Kidney capillary endothelial cell (primary cell): ENCODE measurements around the gene PINLYP.
"Not testable (repeated sequence)": the region's sequence is repeated elsewhere in the genome, so short reads cannot be mapped to it uniquely, and the experiment has no call there.

Experiments used
- DNase-seq: peaks from one replicate; pipeline ENCODE4 v3.0.0-alpha.2; 2018; ENCODE audit warnings: low spot score

PINLYP gene

DNA sequence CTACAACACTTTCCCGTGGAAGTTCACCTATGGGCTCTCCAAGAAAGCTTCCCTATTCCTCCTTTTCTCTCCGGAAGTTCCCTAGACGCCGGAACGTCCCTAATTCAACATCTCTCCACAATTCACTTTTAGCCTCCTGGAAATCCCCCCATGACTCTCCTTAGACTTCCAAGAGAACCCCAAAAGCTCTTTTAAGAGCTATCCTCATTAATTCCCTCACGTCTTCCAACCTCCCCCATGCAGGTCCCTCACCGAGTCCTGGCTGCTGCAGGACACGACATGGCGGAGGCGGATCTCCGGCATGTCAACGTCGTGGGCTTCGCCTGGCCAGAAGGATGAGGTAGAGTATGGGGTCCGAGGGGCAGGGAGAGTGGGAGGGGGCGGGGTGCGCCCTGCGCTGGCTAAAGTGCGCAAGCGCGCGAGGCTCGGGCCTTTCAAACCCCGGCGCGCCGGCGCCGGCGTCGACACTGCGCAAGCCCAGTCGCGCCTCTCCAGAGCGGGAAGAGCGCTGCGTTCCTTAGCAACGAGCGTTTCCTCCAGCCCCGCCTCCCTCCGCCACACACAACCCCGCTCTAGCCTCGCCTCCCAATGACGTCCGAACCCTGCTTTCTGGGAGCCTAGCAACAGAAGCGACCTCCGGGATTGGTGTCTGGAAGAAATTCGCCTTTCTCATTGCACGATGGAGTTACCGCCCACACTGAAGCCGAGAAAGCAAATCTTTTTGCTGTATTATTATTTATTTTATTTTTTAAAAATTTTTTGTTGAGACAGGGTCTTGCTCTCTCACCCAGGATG, at the start of gene PINLYP, which contains the start of gene XRCC1:
Gene PINLYP, plus strand, starts transcription at position 646 of the 795 bp plus-strand sequence. CDS start 1,391 bp downstream, outside the sequence.
Gene XRCC1, minus strand, starts transcription at position 372 of the 795 bp plus-strand sequence. Its CDS starts 69 bp downstream, at position 303.
- peak; percentile 97 for DNase-seq

- no peak for DNase-seq
These were observed 49.5 kb upstream of the PINLYP start for GRCh38 chr19:43525836-43526771.

- peak; percentile 59 for DNase-seq
These were observed 48.4 kb upstream of the PINLYP start, which contains the start of gene ETHE1 for GRCh38 chr19:43526884-43527859. ETHE1 (minus strand) TSS chr19:43527201; CDS start chr19:43527177, 24 bp downstream.

GRCh38 chr19:43527860-43528622, 47.6 kb upstream of the PINLYP start:
- no peak for DNase-seq

- no peak for DNase-seq
These were observed 43.0 kb upstream of the PINLYP start for GRCh38 chr19:43532571-43532961.

DNA sequence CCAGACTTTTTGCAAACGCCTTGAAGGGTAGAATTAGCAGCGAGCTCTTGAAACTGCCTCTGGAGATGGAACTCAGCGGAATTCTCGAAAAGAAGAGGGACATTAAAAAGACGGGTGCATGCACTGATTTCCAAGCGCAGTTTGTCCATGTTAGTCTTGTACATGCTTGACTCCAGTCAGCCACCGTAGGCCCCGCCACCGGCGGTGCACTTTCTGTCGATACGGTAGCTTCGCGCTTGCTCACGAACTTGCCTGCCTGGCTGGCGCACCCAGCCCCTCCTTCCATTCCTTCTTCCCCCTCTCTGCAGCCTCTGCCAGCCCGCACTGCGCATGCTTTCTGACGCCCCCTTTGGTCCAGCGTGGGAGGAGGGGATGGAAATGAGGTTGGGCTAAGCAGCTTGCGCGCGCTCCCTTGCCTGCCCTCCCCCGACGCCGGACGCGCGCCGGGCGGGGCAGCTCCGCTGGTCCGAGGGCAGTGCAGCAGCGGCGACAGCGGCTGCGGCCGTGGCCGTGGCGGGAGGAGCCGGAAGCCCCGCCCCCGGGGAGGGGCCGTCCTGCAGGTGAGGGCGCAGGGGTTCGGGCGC, 42.5 kb upstream of the PINLYP start, which contains the start of gene ZNF575:
Gene ZNF575, plus strand, starts transcription at position 227 of the 584 bp plus-strand sequence. CDS start 1,235 bp downstream, outside the sequence.
- peak; percentile 69 for DNase-seq

DNA sequence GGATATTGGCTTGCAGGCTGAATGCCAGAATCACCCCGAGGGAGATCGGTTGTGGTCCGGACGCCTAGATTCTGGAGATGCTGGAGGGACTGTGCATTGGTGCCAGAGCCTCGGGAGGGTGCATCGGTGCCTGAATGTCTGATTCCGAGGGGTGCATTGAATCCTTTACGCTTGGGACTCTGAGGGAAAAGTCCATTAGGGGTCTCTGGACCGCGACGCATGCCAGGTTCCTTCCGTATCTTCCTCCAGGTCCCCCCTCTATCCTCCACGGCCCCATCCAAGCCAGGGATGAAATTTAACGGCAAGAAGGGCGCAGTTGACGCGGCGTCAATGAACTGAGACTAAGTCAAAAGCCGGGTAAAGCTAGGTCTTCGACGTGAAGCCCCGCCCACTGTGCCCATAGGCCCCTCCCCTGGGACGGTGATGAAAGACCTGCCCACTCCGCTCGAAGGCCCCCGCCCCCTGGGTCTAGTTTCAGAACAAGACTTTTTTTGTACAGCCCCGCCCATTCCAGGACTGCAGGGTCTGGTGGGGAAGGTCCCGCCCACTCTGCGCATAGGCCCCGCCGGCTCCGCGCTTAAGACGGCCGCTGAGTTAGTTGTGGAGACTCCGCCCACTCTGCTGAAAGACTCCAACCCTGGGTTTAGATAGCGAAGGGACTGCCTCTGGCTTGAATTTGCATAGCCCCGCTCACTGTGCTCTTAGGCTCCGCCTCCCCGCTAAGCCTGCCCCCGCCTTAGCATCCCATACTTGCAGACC, 41.9 kb upstream of the PINLYP start:
- peak; percentile 99 for DNase-seq

- DNase-seq = no peak
These were observed 41.2 kb upstream of the PINLYP start for GRCh38 chr19:43534305-43534815.

DNA sequence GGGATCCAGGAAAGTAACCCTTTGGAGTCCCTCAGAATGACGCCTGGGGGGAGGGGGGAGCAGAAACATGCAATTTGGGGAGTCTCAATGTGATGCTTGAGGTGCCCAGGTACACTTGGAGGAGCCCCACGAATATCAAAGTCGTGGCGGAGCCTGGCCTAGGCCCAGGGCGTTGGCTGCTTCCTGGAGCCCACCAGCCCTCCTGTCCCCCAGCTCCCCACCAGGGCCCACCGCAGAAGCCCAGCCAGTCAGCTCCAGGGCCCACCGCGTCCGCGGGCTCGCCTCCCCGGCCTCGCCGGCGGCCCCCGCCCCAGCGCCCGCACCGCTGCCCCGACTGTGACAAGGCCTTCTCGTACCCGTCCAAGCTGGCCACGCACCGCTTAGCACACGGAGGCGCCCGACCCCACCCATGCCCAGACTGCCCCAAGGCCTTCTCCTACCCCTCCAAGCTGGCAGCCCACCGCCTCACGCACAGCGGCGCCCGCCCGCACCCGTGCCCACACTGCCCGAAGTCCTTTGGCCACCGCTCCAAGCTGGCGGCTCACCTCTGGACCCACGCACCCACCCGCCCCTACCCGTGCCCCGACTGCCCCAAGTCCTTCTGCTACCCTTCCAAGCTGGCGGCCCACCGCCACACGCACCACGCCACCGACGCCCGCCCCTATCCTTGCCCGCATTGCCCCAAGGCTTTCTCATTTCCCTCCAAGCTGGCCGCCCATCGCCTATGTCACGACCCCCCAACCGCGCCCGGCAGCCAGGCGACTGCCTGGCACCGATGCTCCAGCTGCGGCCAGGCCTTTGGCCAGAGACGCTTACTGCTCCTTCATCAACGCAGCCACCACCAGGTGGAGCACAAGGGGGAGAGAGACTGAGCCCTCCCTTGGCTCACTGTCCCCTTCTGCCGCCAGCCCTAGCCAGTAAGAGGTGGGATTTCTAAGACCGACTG, 40.5 kb upstream of the PINLYP start:
- DNase-seq = peak; percentile 68

GRCh38 chr19:43538922-43539321, 36.7 kb upstream of the PINLYP start:
- DNase-seq = no peak

DNA sequence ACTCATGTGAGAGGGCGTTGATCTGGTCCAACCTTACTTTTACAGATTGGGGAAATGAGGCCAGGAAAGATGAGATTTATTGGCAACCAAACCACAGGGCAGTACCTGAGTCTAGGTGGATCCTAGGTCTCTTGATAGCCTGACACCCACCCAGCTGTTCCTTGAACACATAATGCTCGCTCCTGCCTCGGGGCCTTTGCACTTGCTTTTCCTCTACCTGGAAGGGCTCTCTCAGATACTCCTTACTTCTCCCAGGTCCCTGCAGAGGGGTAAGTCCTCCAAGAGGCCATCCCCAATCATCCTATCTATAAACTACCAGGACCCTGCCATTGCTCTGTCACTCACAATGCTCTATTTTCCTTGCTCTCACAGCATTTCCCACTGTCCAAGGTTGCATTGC, 35.2 kb upstream of the PINLYP start:
- no peak for DNase-seq

- no peak for DNase-seq
These were observed 33.5 kb upstream of the PINLYP start for GRCh38 chr19:43541920-43542650.

- no peak for DNase-seq
These were observed 31.5 kb upstream of the PINLYP start for GRCh38 chr19:43544077-43544476.

DNA sequence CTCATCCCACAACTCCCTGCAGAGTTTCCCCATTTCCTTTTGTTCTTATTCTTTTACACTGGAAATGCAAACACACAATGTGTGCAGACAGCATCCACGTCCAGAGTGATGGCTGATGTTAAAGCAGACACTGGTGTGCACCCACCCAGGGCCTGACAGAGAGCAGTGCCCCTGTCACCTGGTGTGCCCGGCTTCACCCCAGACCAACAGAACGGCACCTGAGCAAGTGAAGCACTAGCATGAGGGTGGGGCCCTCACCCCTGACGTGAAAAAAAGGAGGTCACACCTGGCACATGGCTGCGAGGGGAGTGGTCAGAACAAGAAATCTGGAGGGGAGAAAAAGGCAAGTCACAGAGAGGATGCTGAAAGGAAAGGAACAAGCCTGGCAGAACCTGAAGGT, 30.3 kb upstream of the PINLYP start:
- DNase-seq = no peak

GRCh38 chr19:43545981-43546380, 29.6 kb upstream of the PINLYP start:
- DNase-seq = no peak

- DNase-seq = no peak
These were observed 29.0 kb upstream of the PINLYP start for GRCh38 chr19:43546581-43546980.

DNA sequence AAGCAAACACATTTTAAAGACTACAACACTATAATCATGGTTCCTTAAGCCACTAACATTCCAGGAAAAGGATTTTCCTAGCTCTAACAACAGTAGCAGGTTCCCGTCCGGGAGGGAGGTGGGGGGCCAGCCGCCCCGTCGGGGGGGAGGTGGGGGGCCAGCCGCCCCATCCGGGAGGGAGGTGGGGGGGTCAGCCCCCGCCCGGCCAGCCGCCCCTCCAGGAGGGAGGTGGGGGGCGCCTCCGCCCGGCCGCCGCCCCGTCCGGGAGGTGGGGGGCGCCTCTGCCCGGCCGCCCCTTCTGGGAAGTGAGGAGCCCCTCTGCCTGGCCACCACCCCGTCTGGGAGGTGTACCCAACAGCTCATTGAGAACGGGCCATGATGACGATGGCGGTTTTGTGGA, 27.7 kb upstream of the PINLYP start:
- DNase-seq = not testable (repeated sequence)
